OCI-LY7 (cell line): ENCODE results near the gene TMTC2. TPM values are rescaled to one million over a fixed set of nuclear protein-coding genes. Genes with fewer than 3 reads are reported as not detected.

Source experiments
- BruUV-seq: library from RNA; stranded (reverse); fragments of 400-500 nt; replicated peaks from 2 replicates; lab custom pipeline; 2021; lab: Mats Ljungman, UMichigan
- CTCF ChIA-PET: fragments of 300-600 bp; sonication (Branson Sonifier 250); formaldehyde crosslinking; loops from one replicate; lab custom pipeline; 2022; ENCODE audit warnings: antibody characterized with exemption; ENCODE audit not compliant: unreplicated experiment; lab: Charles Lee
- POLR2A ChIA-PET: fragments of 300-600 bp; sonication (Branson Sonifier 250); formaldehyde crosslinking; loops from one replicate; lab custom pipeline; 2022; ENCODE audit warnings: antibody characterized with exemption; lab: Charles Lee
- DNase-seq: peaks from one replicate; pipeline ENCODE4 v3.0.0-alpha.2; 2015; ENCODE audit warnings: low spot score
- H2AFZ ChIP-seq: fragments of 200-600 bp; sonication (generic), shearing (Covaris generic); 2 replicates; pipeline ENCODE4 v1.6.1; 2014; ENCODE audit warnings: mild to moderate bottlenecking, antibody characterized with exemption, low read length, moderate library complexity
- H3K27ac ChIP-seq: fragments of 200-600 bp; sonication (generic); 2 replicates; pipeline ENCODE4 v1.5.1; 2014; ENCODE audit warnings: mixed run types, low read depth, mild to moderate bottlenecking, moderate library complexity, low read length, inconsistent platforms; ENCODE audit not compliant: poor library complexity, severe bottlenecking
- H3K36me3 ChIP-seq: fragments of 200-600 bp; sonication (generic); 2 replicates; pipeline ENCODE4 v1.6.1; 2014; ENCODE audit warnings: mild to moderate bottlenecking, antibody characterized with exemption, low read length, moderate library complexity, mixed read lengths; ENCODE audit not compliant: insufficient read depth
- H3K4me1 ChIP-seq: fragments of 200-600 bp; sonication (generic); 2 replicates; pipeline ENCODE4 v1.5.1; 2014; ENCODE audit warnings: mild to moderate bottlenecking, low read length; ENCODE audit not compliant: insufficient read depth, poor library complexity, severe bottlenecking
- H3K4me2 ChIP-seq: fragments of 200-600 bp; sonication (generic); 2 replicates; pipeline ENCODE4 v1.6.1; 2014; ENCODE audit warnings: mild to moderate bottlenecking, low read length
- H3K4me3 ChIP-seq: fragments of 200-600 bp; sonication (generic); 2 replicates; pipeline ENCODE4 v1.5.1; 2014; ENCODE audit warnings: mild to moderate bottlenecking, low read depth, low read length; ENCODE audit not compliant: poor library complexity, severe bottlenecking
- H3K79me2 ChIP-seq: fragments of 200-600 bp; sonication (generic); 2 replicates; pipeline ENCODE4 v1.6.1; 2016; ENCODE audit warnings: low read depth, mild to moderate bottlenecking, low read length, moderate library complexity, mixed read lengths; ENCODE audit not compliant: insufficient read depth
- H3K9me2 ChIP-seq: fragments of 200-600 bp; sonication (generic); 2 replicates; pipeline ENCODE4 v1.6.1; 2016; ENCODE audit warnings: mild to moderate bottlenecking, low read length, mixed read lengths; ENCODE audit not compliant: insufficient read depth
- H3K9me3 ChIP-seq: fragments of 200-600 bp; sonication (generic); 2 replicates; pipeline ENCODE4 v1.6.1; 2014; ENCODE audit warnings: mild to moderate bottlenecking, mixed run types, low read length, mixed read lengths
- H4K20me1 ChIP-seq: fragments of 200-600 bp; sonication (generic); 2 replicates; pipeline ENCODE4 v1.6.1; 2014; ENCODE audit warnings: mild to moderate bottlenecking, antibody characterized with exemption, low read length, moderate library complexity, mixed read lengths; ENCODE audit not compliant: insufficient read depth
- EZH2phosphoT487 ChIP-seq: fragments of 200-600 bp; sonication (generic); IDR thresholded peaks from 2 replicates; pipeline ENCODE4 v1.6.1; 2018; ENCODE audit warnings: low read depth, borderline replicate concordance, mild to moderate bottlenecking, mixed run types, antibody characterized with exemption, low read length, moderate library complexity, mixed read lengths
- intact Hi-C: fragments of 100-400 bp; cut with micrococcal nuclease; formaldehyde crosslinking; loops from one replicate; pipeline ENCODE4 v1.10.0; 2022; ENCODE audit not compliant: unreplicated experiment
- total RNA-seq, 2 experiments: library from RNA; depleted of rRNA in 1 of 2; stranded (reverse); fragments of >200 nt in 1 of 2; shearing (Covaris generic) in 1 of 2; gene quantifications; 2 replicates each; pipeline ENCODE4 v1.2.3, GENCODE V29; 2014 to 2022
- TF ChIP-seq, protein P1 (sequence below): fragments of 200-600 bp; sonication (generic); conservative IDR thresholded peaks from 2 replicates; pipeline ENCODE4 v1.5.1; 2014; ENCODE audit warnings: mild to moderate bottlenecking, antibody characterized with exemption, low read length, moderate library complexity, mixed read lengths

TMTC2 gene
- total RNA-seq, 2 experiments from 2014 or later: 5.6 to 8.1 TPM

DNA sequence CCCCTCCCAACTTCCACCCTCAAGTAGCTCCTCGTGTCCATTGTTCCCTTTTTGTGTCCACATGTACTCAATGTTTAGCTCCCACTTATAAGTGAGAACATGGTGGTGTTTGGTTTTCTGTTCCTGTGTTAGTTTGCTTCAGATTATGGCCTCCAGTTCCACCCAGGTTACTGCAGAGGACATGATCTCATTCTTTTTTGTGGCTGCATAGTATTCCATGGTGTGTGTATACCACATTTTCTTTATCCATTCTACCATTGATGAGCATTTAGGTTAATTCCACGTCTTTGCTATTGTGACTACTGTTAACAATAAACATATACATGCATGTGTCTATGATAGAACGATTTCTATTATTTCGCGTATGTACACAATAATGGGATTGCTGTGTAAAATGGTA is 362.6 kb downstream of the TMTC2 start:
- no TSS peak for BruUV-seq
- TF ChIP-seq, protein P1, sequence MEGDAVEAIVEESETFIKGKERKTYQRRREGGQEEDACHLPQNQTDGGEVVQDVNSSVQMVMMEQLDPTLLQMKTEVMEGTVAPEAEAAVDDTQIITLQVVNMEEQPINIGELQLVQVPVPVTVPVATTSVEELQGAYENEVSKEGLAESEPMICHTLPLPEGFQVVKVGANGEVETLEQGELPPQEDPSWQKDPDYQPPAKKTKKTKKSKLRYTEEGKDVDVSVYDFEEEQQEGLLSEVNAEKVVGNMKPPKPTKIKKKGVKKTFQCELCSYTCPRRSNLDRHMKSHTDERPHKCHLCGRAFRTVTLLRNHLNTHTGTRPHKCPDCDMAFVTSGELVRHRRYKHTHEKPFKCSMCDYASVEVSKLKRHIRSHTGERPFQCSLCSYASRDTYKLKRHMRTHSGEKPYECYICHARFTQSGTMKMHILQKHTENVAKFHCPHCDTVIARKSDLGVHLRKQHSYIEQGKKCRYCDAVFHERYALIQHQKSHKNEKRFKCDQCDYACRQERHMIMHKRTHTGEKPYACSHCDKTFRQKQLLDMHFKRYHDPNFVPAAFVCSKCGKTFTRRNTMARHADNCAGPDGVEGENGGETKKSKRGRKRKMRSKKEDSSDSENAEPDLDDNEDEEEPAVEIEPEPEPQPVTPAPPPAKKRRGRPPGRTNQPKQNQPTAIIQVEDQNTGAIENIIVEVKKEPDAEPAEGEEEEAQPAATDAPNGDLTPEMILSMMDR: no peak
- TF ChIP-seq EZH2phosphoT487: no peak
- Histone ChIP-seq H3K9me2 (no peaks in the 10 kb centered on the region), H3K4me1 (no peaks in the 10 kb centered on the region), H3K36me3 (no peaks in the 10 kb centered on the region), H4K20me1 (no peaks in the 10 kb centered on the region), H3K4me3 (no peak overlapping the region), H3K27ac (no peak overlapping the region), H3K4me2 (no peak overlapping the region), H3K9me3 (no peaks in the 10 kb centered on the region), H3K79me2 (no peaks in the 10 kb centered on the region), H2AFZ (no peak overlapping the region)
- intact Hi-C loops: no loop called here
- ChIA-PET POLR2A (interaction anchor here (0.6 kb wide), 1 partner anchor 41 kb away, joined by 4 read pairs; no protein-coding TSS in a partner anchor), CTCF (no interaction called here)
- DNase-seq: no peak

DNA sequence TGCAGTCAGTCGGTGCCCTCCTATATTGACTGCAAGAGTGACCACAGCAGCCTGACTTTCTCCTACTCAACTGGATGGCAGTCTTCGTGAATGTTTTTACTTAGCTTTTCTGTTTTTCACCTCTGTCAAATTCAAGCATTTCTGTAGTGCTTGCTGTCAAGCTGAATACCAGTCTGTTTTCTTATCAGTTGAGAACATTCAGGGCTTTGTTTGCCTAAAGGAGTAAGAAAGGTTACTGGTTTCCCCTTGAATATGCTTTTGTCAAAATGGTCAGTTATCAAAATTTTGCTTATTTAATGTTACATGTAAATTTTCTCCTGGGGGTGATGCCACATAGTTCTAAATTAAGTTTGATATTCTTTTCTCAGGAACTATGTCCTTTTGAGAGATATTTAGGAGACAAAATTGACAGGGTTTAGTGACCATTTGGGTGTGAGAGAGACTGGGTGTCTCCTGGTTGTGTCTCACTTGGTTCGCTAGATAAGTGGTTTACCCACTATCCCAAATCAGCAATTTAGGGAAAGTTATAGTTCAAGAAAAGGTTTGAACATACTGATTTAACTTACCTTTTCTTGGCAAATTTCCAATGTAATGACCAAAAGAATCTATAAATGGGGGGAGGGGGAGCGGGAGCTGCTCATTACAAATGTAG is 366.3 kb downstream of the TMTC2 start:
- intact Hi-C loops: no loop called here
- Histone ChIP-seq H3K79me2 (no peaks in the 10 kb centered on the region), H3K36me3 (no peaks in the 10 kb centered on the region), H3K4me2 (no peak overlapping the region), H3K9me2 (no peaks in the 10 kb centered on the region), H3K4me3 (no peak overlapping the region), H2AFZ (no peak overlapping the region), H3K9me3 (no peaks in the 10 kb centered on the region), H4K20me1 (no peaks in the 10 kb centered on the region), H3K27ac (no peak overlapping the region), H3K4me1 (no peaks in the 10 kb centered on the region)
- no peak for DNase-seq
- TF ChIP-seq, protein P1: no peak
- no peak for TF ChIP-seq EZH2phosphoT487
- ChIA-PET POLR2A (interaction anchor here (0.5 kb wide), 1 partner anchor 169 kb away, joined by 3 read pairs; no protein-coding TSS in a partner anchor), CTCF (no interaction called here)
- no TSS peak for BruUV-seq

DNA sequence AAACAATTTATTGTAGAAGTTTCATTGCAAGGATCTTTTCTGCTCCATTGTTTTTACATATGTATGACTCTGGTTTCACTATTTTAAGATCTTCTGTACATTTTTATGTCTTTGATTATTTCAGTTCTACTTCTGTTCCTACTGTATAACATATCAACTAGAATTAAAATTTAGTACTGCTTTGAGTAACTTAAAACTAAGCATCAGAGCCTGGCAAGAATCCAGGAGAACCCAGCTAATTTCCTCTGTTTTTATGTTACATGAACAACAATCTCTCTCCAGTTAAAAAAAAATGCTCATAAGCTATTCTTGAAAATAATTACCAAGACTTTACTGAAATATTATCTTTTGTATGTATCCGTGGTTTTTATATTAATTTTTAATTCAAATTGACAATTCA is 370.7 kb downstream of the TMTC2 start:
- Histone ChIP-seq H3K79me2 (no peaks in the 10 kb centered on the region), H2AFZ (no peak overlapping the region), H3K4me1 (no peaks in the 10 kb centered on the region), H3K27ac (no peak overlapping the region), H3K4me3 (no peak overlapping the region), H3K9me3 (no peaks in the 10 kb centered on the region), H3K36me3 (no peaks in the 10 kb centered on the region), H4K20me1 (no peaks in the 10 kb centered on the region), H3K9me2 (no peaks in the 10 kb centered on the region), H3K4me2 (no peak overlapping the region)
- DNase-seq: no peak
- TF ChIP-seq, protein P1: no peak
- no peak for TF ChIP-seq EZH2phosphoT487
- POLR2A ChIA-PET: no interaction called here
- BruUV-seq: no TSS peak
- CTCF ChIA-PET: no interaction called here
- intact Hi-C loops: no loop called here
